ENCODE data around the gene MAP2K4. TPM values are rescaled to one million over a fixed set of nuclear protein-coding genes. Genes with fewer than 3 reads are reported as not detected.
A peak's percentile ranks its signal among the peaks of the same experiment; 100 is the strongest.

Gene MAP2K4
- total and polyA plus RNA-seq, 2 of the 8 experiments (the other 6 are each of a cell fraction or from before 2014, with no cell fraction given) = 14.2 to 37.3 TPM

- TF ChIP-seq RAD21 (IDR thresholded peaks at IDR 0.05 in 1 of 2, conservative IDR thresholded peaks at IDR 0.05 in 1 of 2; ENCODE audit: low read depth in 2 of 2, low read length in 2 of 2) (no peak), E2F6 (IDR thresholded peaks at IDR 0.05) (no peak; the same call in 1 of the 2 replicates), MAFK (IDR thresholded peaks at IDR 0.05; ENCODE audit: low read depth, low read length) (no peak), RNF2 (IDR thresholded peaks at IDR 0.05; ENCODE audit: borderline replicate concordance, low read depth, low read length, missing control alignments, poor library complexity, severe bottlenecking) (no peak), GTF2F1 (IDR thresholded peaks at IDR 0.05; ENCODE audit: borderline replicate concordance, low read depth, low read length) (no peak), EZH2 (IDR thresholded peaks at IDR 0.05; ENCODE audit: low read depth, low read length, severe bottlenecking) (peak; percentile 3), NRF1 (IDR thresholded peaks at IDR 0.05; ENCODE audit: low read depth, low read length) (0 out of 2 replicates have a peak, but pooled peaks have one; percentile 26), ATF3 (IDR thresholded peaks at IDR 0.05; ENCODE audit: insufficient read depth, low read depth, low read length) (no peak), EP300 (IDR thresholded peaks at IDR 0.05; ENCODE audit: borderline replicate concordance in 1 of 2, low read depth in 2 of 2, low read length in 2 of 2) (0 out of 3 replicates have a peak, but pooled peaks of 1 of the 2 experiments have one; percentile 28), GABPA (IDR thresholded peaks at IDR 0.05; ENCODE audit: borderline replicate concordance, insufficient read depth, low read length) (no peak), CTBP2 (IDR thresholded peaks at IDR 0.05; ENCODE audit: borderline replicate concordance, insufficient read depth, insufficient read length, low read length) (no peak), JUND (IDR thresholded peaks at IDR 0.05; ENCODE audit: low read length) (no peak), CHD2 (IDR thresholded peaks at IDR 0.05; ENCODE audit: low read length) (no peak), SP1 (IDR thresholded peaks at IDR 0.05; ENCODE audit: low read depth, low read length) (peak; percentile 9; the same call in 1 of the 2 replicates), POU5F1 (IDR thresholded peaks at IDR 0.05; ENCODE audit: low read depth, low read length) (no peak), YY1 (IDR thresholded peaks at IDR 0.05; ENCODE audit: low read depth, low read length) (peak; percentile 89), KDM4A (IDR thresholded peaks at IDR 0.05; ENCODE audit: low read depth, low read length, severe bottlenecking) (peak; percentile 87), HDAC2 (IDR thresholded peaks at IDR 0.05; ENCODE audit: borderline replicate concordance in 1 of 2, low read depth in 2 of 2, low read length in 2 of 2) (0 out of 4 replicates have a peak, but pooled peaks of 1 of the 2 experiments have one; percentile 70), TCF12 (IDR thresholded peaks at IDR 0.05; ENCODE audit: low read depth, low read length) (no peak), TAF1 (IDR thresholded peaks at IDR 0.05; ENCODE audit: low read depth, low read length) (peak; percentile 90)
Observed at GRCh38 chr17:11997147-11997971, 23.3 kb upstream of the MAP2K4 start, which contains the start of gene ZNF18 (continued).
